Measurements from ENCODE around the gene PAX7.
"Not testable (repeated sequence)": the region's sequence is repeated elsewhere in the genome, so short reads cannot be mapped to it uniquely, and the experiment has no call there.

The PAX7 gene

GRCh38 chr1:18731591-18732235 lies 101.1 kb downstream of the PAX7 start:
- H3K4me1 ChIP-seq (ENCODE audit: insufficient read depth, low read length) = no peaks in the 10 kb centered on the region
- no peaks in the 10 kb centered on the region for H3K9me3 ChIP-seq (ENCODE audit: low read length)
- H3K4me3 ChIP-seq (ENCODE audit: low read length) = no peak overlapping the region
- no peak overlapping the region for H2AFZ ChIP-seq (ENCODE audit: low read depth, low read length)
- H3K27me3 ChIP-seq (ENCODE audit: insufficient read depth, low read length) = no peaks in the 10 kb centered on the region
- no peaks in the 10 kb centered on the region for H3K36me3 ChIP-seq (ENCODE audit: insufficient read depth, low read length)

GRCh38 chr1:18732686-18733085 lies 102.0 kb downstream of the PAX7 start:
- Histone ChIP-seq H3K4me1 (ENCODE audit: insufficient read depth, low read length) (no peaks in the 10 kb centered on the region), H3K4me3 (ENCODE audit: low read length) (no peak overlapping the region), H2AFZ (ENCODE audit: low read depth, low read length) (no peak overlapping the region), H3K27me3 (ENCODE audit: insufficient read depth, low read length) (peaks cover 3% of the 10 kb centered on the region), H3K9me3 (ENCODE audit: low read length) (no peaks in the 10 kb centered on the region), H3K36me3 (ENCODE audit: insufficient read depth, low read length) (no peaks in the 10 kb centered on the region)

GRCh38 chr1:18734001-18734400 lies 103.4 kb downstream of the PAX7 start:
- Histone ChIP-seq H3K4me1 (ENCODE audit: insufficient read depth, low read length) (no peaks in the 10 kb centered on the region), H3K9me3 (ENCODE audit: low read length) (no peaks in the 10 kb centered on the region), H3K4me3 (ENCODE audit: low read length) (no peak overlapping the region), H3K36me3 (ENCODE audit: insufficient read depth, low read length) (no peaks in the 10 kb centered on the region), H2AFZ (ENCODE audit: low read depth, low read length) (no peak overlapping the region), H3K27me3 (ENCODE audit: insufficient read depth, low read length) (peaks cover 3% of the 10 kb centered on the region)

- H3K27me3 ChIP-seq (ENCODE audit: insufficient read depth, low read length) = peaks cover 3% of the 10 kb centered on the region
- no peak overlapping the region for H3K4me3 ChIP-seq (ENCODE audit: low read length)
- H3K9me3 ChIP-seq (ENCODE audit: low read length) = no peaks in the 10 kb centered on the region
- H3K4me1 ChIP-seq (ENCODE audit: insufficient read depth, low read length) = no peaks in the 10 kb centered on the region
- H2AFZ ChIP-seq (ENCODE audit: low read depth, low read length) = no peak overlapping the region
- no peaks in the 10 kb centered on the region for H3K36me3 ChIP-seq (ENCODE audit: insufficient read depth, low read length)
Measured at GRCh38 chr1:18734461-18735223, 104.0 kb downstream of the PAX7 start.

GRCh38 chr1:18735224-18735997 lies 104.8 kb downstream of the PAX7 start:
- H3K4me3 ChIP-seq (ENCODE audit: low read length) = no peak overlapping the region
- H3K27me3 ChIP-seq (ENCODE audit: insufficient read depth, low read length) = peaks cover 3% of the 10 kb centered on the region
- H3K36me3 ChIP-seq (ENCODE audit: insufficient read depth, low read length) = no peaks in the 10 kb centered on the region
- H2AFZ ChIP-seq (ENCODE audit: low read depth, low read length) = no peak overlapping the region
- no peaks in the 10 kb centered on the region for H3K9me3 ChIP-seq (ENCODE audit: low read length)
- no peaks in the 10 kb centered on the region for H3K4me1 ChIP-seq (ENCODE audit: insufficient read depth, low read length)

GRCh38 chr1:18736958-18737357 lies 106.3 kb downstream of the PAX7 start:
- Histone ChIP-seq H3K36me3 (ENCODE audit: insufficient read depth, low read length) (no peaks in the 10 kb centered on the region), H3K4me3 (ENCODE audit: low read length) (no peak overlapping the region), H3K9me3 (ENCODE audit: low read length) (no peaks in the 10 kb centered on the region), H3K4me1 (ENCODE audit: insufficient read depth, low read length) (no peaks in the 10 kb centered on the region), H2AFZ (ENCODE audit: low read depth, low read length) (no peak overlapping the region), H3K27me3 (ENCODE audit: insufficient read depth, low read length) (peaks cover 3% of the 10 kb centered on the region)

GRCh38 chr1:18738126-18738525 lies 107.5 kb downstream of the PAX7 start:
- Histone ChIP-seq H3K36me3 (ENCODE audit: insufficient read depth, low read length) (no peaks in the 10 kb centered on the region), H2AFZ (ENCODE audit: low read depth, low read length) (no peak overlapping the region), H3K9me3 (ENCODE audit: low read length) (no peaks in the 10 kb centered on the region), H3K4me1 (ENCODE audit: insufficient read depth, low read length) (no peaks in the 10 kb centered on the region), H3K27me3 (ENCODE audit: insufficient read depth, low read length) (peaks cover 3% of the 10 kb centered on the region), H3K4me3 (ENCODE audit: low read length) (no peak overlapping the region)

- no peaks in the 10 kb centered on the region for H3K36me3 ChIP-seq (ENCODE audit: insufficient read depth, low read length)
- no peaks in the 10 kb centered on the region for H3K9me3 ChIP-seq (ENCODE audit: low read length)
- H3K4me3 ChIP-seq (ENCODE audit: low read length) = no peak overlapping the region
- H3K4me1 ChIP-seq (ENCODE audit: insufficient read depth, low read length) = no peaks in the 10 kb centered on the region
- no peak overlapping the region for H2AFZ ChIP-seq (ENCODE audit: low read depth, low read length)
- peaks cover 3% of the 10 kb centered on the region for H3K27me3 ChIP-seq (ENCODE audit: insufficient read depth, low read length)
Measured at GRCh38 chr1:18738617-18739016, 108.0 kb downstream of the PAX7 start.

GRCh38 chr1:18739408-18739807 lies 108.8 kb downstream of the PAX7 start:
- no peaks in the 10 kb centered on the region for H3K9me3 ChIP-seq (ENCODE audit: low read length)
- H2AFZ ChIP-seq (ENCODE audit: low read depth, low read length) = no peak overlapping the region
- peaks cover 3% of the 10 kb centered on the region for H3K27me3 ChIP-seq (ENCODE audit: insufficient read depth, low read length)
- no peaks in the 10 kb centered on the region for H3K36me3 ChIP-seq (ENCODE audit: insufficient read depth, low read length)
- no peak overlapping the region for H3K4me3 ChIP-seq (ENCODE audit: low read length)
- no peaks in the 10 kb centered on the region for H3K4me1 ChIP-seq (ENCODE audit: insufficient read depth, low read length)

GRCh38 chr1:18739897-18740296 lies 109.3 kb downstream of the PAX7 start:
- H2AFZ ChIP-seq (ENCODE audit: low read depth, low read length) = no peak overlapping the region
- peaks cover 3% of the 10 kb centered on the region for H3K27me3 ChIP-seq (ENCODE audit: insufficient read depth, low read length)
- no peaks in the 10 kb centered on the region for H3K9me3 ChIP-seq (ENCODE audit: low read length)
- no peaks in the 10 kb centered on the region for H3K36me3 ChIP-seq (ENCODE audit: insufficient read depth, low read length)
- no peaks in the 10 kb centered on the region for H3K4me1 ChIP-seq (ENCODE audit: insufficient read depth, low read length)
- no peak overlapping the region for H3K4me3 ChIP-seq (ENCODE audit: low read length)

GRCh38 chr1:18740617-18741016 lies 110.0 kb downstream of the PAX7 start:
- Histone ChIP-seq H3K4me3 (ENCODE audit: low read length) (no peak overlapping the region), H3K4me1 (ENCODE audit: insufficient read depth, low read length) (no peaks in the 10 kb centered on the region), H3K36me3 (ENCODE audit: insufficient read depth, low read length) (no peaks in the 10 kb centered on the region), H2AFZ (ENCODE audit: low read depth, low read length) (no peak overlapping the region), H3K9me3 (ENCODE audit: low read length) (no peaks in the 10 kb centered on the region), H3K27me3 (ENCODE audit: insufficient read depth, low read length) (peaks cover 3% of the 10 kb centered on the region)

- no peak overlapping the region for H2AFZ ChIP-seq (ENCODE audit: low read depth, low read length)
- H3K4me1 ChIP-seq (ENCODE audit: insufficient read depth, low read length) = no peaks in the 10 kb centered on the region
- H3K9me3 ChIP-seq (ENCODE audit: low read length) = no peaks in the 10 kb centered on the region
- H3K36me3 ChIP-seq (ENCODE audit: insufficient read depth, low read length) = no peaks in the 10 kb centered on the region
- H3K27me3 ChIP-seq (ENCODE audit: insufficient read depth, low read length) = no peaks in the 10 kb centered on the region
- no peak overlapping the region for H3K4me3 ChIP-seq (ENCODE audit: low read length)
Measured at GRCh38 chr1:18743233-18743632, 112.6 kb downstream of the PAX7 start.

- H3K4me3 ChIP-seq (ENCODE audit: low read length); H3K9me3 ChIP-seq (ENCODE audit: low read length); H3K27me3 ChIP-seq (ENCODE audit: insufficient read depth, low read length); H3K4me1 ChIP-seq (ENCODE audit: insufficient read depth, low read length); H2AFZ ChIP-seq (ENCODE audit: low read depth, low read length); H3K36me3 ChIP-seq (ENCODE audit: insufficient read depth, low read length): not testable (repeated sequence)
Measured at GRCh38 chr1:18744381-18744780, 113.7 kb downstream of the PAX7 start.
